H9 (cell line): ENCODE measurements around the gene CACFD1. TPM values are rescaled to one million over a fixed set of nuclear protein-coding genes. Genes with fewer than 3 reads are reported as not detected.

ENCODE experiments used
- DNase-seq: peaks from one replicate; pipeline ENCODE4 v3.0.0-alpha.2; 2017
- H2AFZ ChIP-seq: one replicate; pipeline ENCODE4 v1.6.1; 2013; ENCODE audit warnings: mild to moderate bottlenecking, low read length, control low read depth, moderate library complexity
- H2AK5ac ChIP-seq: 2 replicates; pipeline ENCODE4 v1.6.1; 2013; ENCODE audit warnings: low read length, control low read depth, mixed read lengths; ENCODE audit not compliant: insufficient read length
- H2BK120ac ChIP-seq: one replicate; pipeline ENCODE4 v1.6.1; 2013; ENCODE audit warnings: low read depth, mild to moderate bottlenecking, low read length, control low read depth, inconsistent platforms; ENCODE audit not compliant: poor library complexity, severe bottlenecking
- H2BK12ac ChIP-seq: 2 replicates; pipeline ENCODE4 v1.6.1; 2013; ENCODE audit warnings: low read length, control low read depth, mixed read lengths, low read depth; ENCODE audit not compliant: insufficient read length
- H2BK15ac ChIP-seq: 2 replicates; pipeline ENCODE4 v1.6.1; 2013; ENCODE audit warnings: low read depth, low read length, control low read depth
- H2BK20ac ChIP-seq: one replicate; pipeline ENCODE4 v1.6.1; 2013; ENCODE audit warnings: low read depth, mild to moderate bottlenecking, low read length, control low read depth, inconsistent platforms; ENCODE audit not compliant: poor library complexity, severe bottlenecking
- H2BK5ac ChIP-seq: 2 replicates; pipeline ENCODE4 v1.6.1; 2013; ENCODE audit warnings: low read length, control low read depth, mixed read lengths; ENCODE audit not compliant: insufficient read length
- H3K14ac ChIP-seq: 2 replicates; pipeline ENCODE4 v1.6.1; 2013; ENCODE audit warnings: low read length, control low read depth; ENCODE audit not compliant: insufficient read depth
- H3K18ac ChIP-seq: 2 replicates; pipeline ENCODE4 v1.6.1; 2013; ENCODE audit warnings: low read depth, mild to moderate bottlenecking, mixed read lengths, low read length, control low read depth; ENCODE audit not compliant: insufficient read length
- H3K23ac ChIP-seq: 2 replicates; pipeline ENCODE4 v1.6.1; 2013; ENCODE audit warnings: low read length, control low read depth, mixed read lengths, low read depth; ENCODE audit not compliant: insufficient read length
- H3K23me2 ChIP-seq: 2 replicates; pipeline ENCODE4 v1.6.1; 2013; ENCODE audit warnings: low read depth, mild to moderate bottlenecking, mixed read lengths, low read length, control low read depth; ENCODE audit not compliant: insufficient read length, poor library complexity, severe bottlenecking
- H3K27ac ChIP-seq: 2 replicates; pipeline ENCODE4 v1.5.1; 2013; ENCODE audit warnings: low read length, control low read depth, mixed read lengths, low read depth; ENCODE audit not compliant: insufficient read length
- H3K27me3 ChIP-seq: 2 replicates; pipeline ENCODE4 v1.6.1; 2013; ENCODE audit warnings: low read length, control low read depth, inconsistent platforms; ENCODE audit not compliant: insufficient read depth
- H3K4ac ChIP-seq: 2 replicates; pipeline ENCODE4 v1.6.1; 2013; ENCODE audit warnings: low read depth, mild to moderate bottlenecking, control low read depth, inconsistent platforms, low read length, moderate library complexity
- H3K4me1 ChIP-seq: 2 replicates; pipeline ENCODE4 v1.6.1; 2013; ENCODE audit warnings: low read length, control low read depth, inconsistent platforms; ENCODE audit not compliant: insufficient read depth
- H3K4me2 ChIP-seq: 2 replicates; pipeline ENCODE4 v1.6.1; 2013; ENCODE audit warnings: low read length, control low read depth, mixed read lengths; ENCODE audit not compliant: insufficient read length, insufficient read depth
- H3K56ac ChIP-seq: 2 replicates; pipeline ENCODE4 v1.6.1; 2013; ENCODE audit warnings: low read depth, mild to moderate bottlenecking, mixed read lengths, low read length, control low read depth; ENCODE audit not compliant: insufficient read length
- H3K79me1 ChIP-seq: 2 replicates; pipeline ENCODE4 v1.6.1; 2013; ENCODE audit warnings: low read depth, mild to moderate bottlenecking, moderate library complexity, low read length, control low read depth, inconsistent platforms; ENCODE audit not compliant: insufficient read depth, poor library complexity, severe bottlenecking
- H3K79me2 ChIP-seq: 2 replicates; pipeline ENCODE4 v1.6.1; 2013; ENCODE audit warnings: low read length, control low read depth, inconsistent platforms; ENCODE audit not compliant: insufficient read depth
- H3K9ac ChIP-seq: 2 replicates; pipeline ENCODE4 v1.6.1; 2013; ENCODE audit warnings: low read length, control low read depth, mixed read lengths; ENCODE audit not compliant: insufficient read length; ENCODE audit errors: extremely low read depth
- H3K9me3 ChIP-seq: one replicate; pipeline ENCODE4 v1.6.1; 2013; ENCODE audit warnings: low read depth, low read length, inconsistent platforms; ENCODE audit not compliant: control insufficient read depth
- H3T11ph ChIP-seq: one replicate; pipeline ENCODE4 v1.6.1; 2013; ENCODE audit warnings: mild to moderate bottlenecking, low read length, control low read depth, inconsistent platforms
- H4K20me1 ChIP-seq: one replicate; pipeline ENCODE4 v1.6.1; 2013; ENCODE audit not compliant: control insufficient read depth, insufficient read length, insufficient read depth
- H4K5ac ChIP-seq: 2 replicates; pipeline ENCODE4 v1.6.1; 2013; ENCODE audit warnings: low read depth, mild to moderate bottlenecking, mixed read lengths, low read length, control low read depth; ENCODE audit not compliant: insufficient read length
- H4K8ac ChIP-seq: replicated peaks from 2 replicates; pipeline ENCODE4 v1.6.1; 2013; ENCODE audit warnings: low read length, control low read depth, mixed read lengths, low read depth; ENCODE audit not compliant: insufficient read length
- H4K91ac ChIP-seq: 2 replicates; pipeline ENCODE4 v1.6.1; 2013; ENCODE audit warnings: low read depth, mild to moderate bottlenecking, moderate library complexity, mixed read lengths, low read length, control low read depth; ENCODE audit not compliant: insufficient read length
- H3K27ac Mint-ChIP-seq, 3 experiments: 2 replicates in 2 of 3; 3 replicates in 1 of 3; pipeline ENCODE4 v1.8.0; 2020 to 2021; ENCODE audit warnings: mixed read lengths in 3 of 3, mild to moderate bottlenecking in 1 of 3, moderate library complexity in 1 of 3
- H3K27me3 Mint-ChIP-seq: 2 replicates; pipeline ENCODE4 v1.8.0; 2021; ENCODE audit warnings: low read depth, mild to moderate bottlenecking, moderate library complexity, mixed read lengths
- H3K36me3 Mint-ChIP-seq, 3 experiments: 2 replicates in 2 of 3; 3 replicates in 1 of 3; pipeline ENCODE4 v1.8.0; 2020 to 2021; ENCODE audit warnings: low read depth in 3 of 3, mixed read lengths in 3 of 3; ENCODE audit not compliant: insufficient read depth in 1 of 3
- H3K4me1 Mint-ChIP-seq, 2 experiments: 2 replicates each; pipeline ENCODE4 v1.8.0; 2020; ENCODE audit warnings: mixed read lengths in 2 of 2
- H3K4me3 Mint-ChIP-seq, 2 experiments: 2 replicates in 1 of 2; 3 replicates in 1 of 2; pipeline ENCODE4 v1.8.0; 2020 to 2021; ENCODE audit warnings: mild to moderate bottlenecking in 2 of 2, mixed read lengths in 2 of 2, moderate library complexity in 1 of 2
- H3K9me3 Mint-ChIP-seq, 2 experiments: 2 replicates in 1 of 2; 3 replicates in 1 of 2; pipeline ENCODE4 v1.8.0; 2020; ENCODE audit warnings: mild to moderate bottlenecking in 2 of 2, mixed read lengths in 2 of 2, moderate library complexity in 1 of 2
- WGBS: extraction: QIAGEN DNeasy Blood & Tissue Kit; methylation state at CpG from one replicate; pipeline ENCODE4 v1.1.7; 2013; ENCODE audit warnings: missing lambda C conversion rate, low lambda C conversion rate, mixed read lengths; ENCODE audit not compliant: insufficient read length; ENCODE audit errors: extremely low coverage; 5-methylcytosine and 5-hydroxymethylcytosine counted together
- total RNA-seq: library from RNA; stranded (reverse); gene quantifications from 2 replicates; pipeline ENCODE4 v1.2.1, GENCODE V29; 2021
- TF ChIP-seq, protein P1 (sequence below): fragments of 200-600 bp; sonication (generic); conservative IDR thresholded peaks from 3 replicates; pipeline ENCODE4 v1.8.0; 2021; ENCODE audit warnings: antibody characterized with exemption, mild to moderate bottlenecking

Gene CACFD1
- total RNA-seq, 1 experiment from 2014 or later, result 20.0 TPM

DNA sequence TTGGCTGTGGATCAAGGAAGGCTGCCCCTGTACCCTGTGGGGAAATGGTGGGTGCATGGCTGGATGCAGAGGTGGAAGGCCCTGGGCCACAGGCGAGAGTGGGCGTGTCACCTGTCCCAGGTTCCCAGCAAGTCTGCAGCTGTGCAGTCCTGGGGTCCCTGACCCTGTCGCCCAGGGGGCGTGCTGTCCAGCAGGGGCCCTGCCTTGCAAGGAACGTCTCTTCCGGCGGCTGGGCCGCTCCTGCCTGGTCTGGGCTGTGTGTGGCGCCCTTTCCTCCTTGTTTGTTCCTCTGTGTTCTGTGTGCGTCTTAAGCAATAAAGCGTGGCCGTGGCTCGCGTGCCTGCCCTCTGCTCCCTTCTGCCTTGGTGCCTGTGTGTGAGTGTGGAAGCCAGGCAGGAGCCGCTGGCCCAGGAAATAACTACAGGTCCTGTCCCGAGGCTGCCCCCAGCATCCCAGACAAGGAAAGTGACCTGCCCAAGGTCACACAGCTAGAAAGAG, 10.7 kb downstream of the CACFD1 start:
- Histone ChIP-seq H3K18ac (no peak overlapping the region), H3K27ac (no peak overlapping the region), H3K23ac (no peak overlapping the region), H4K20me1 (no peaks in the 10 kb centered on the region), H4K5ac (no peak overlapping the region), H2BK120ac (no peak overlapping the region), H3K4ac (no peak overlapping the region), H2BK20ac (no peak overlapping the region), H3K9me3 (no peaks in the 10 kb centered on the region), H3K23me2 (no peaks in the 10 kb centered on the region), H3K79me2 (no peaks in the 10 kb centered on the region), H2AK5ac (no peak overlapping the region), H2AFZ (no peak overlapping the region), H3K27me3 (no peaks in the 10 kb centered on the region), H3K56ac (no peak overlapping the region), H3K14ac (no peak overlapping the region; the same call in 1 of the 2 replicates), H4K8ac (no peak overlapping the region), H4K91ac (no peak overlapping the region), H2BK12ac (no peak overlapping the region), H3K4me1 (no peaks in the 10 kb centered on the region), H3K4me2 (no peak overlapping the region), H2BK15ac (no peak overlapping the region), H3T11ph (no peak overlapping the region), H3K9ac (no peak overlapping the region), H2BK5ac (no peak overlapping the region), H3K79me1 (no peaks in the 10 kb centered on the region)
- Mint-ChIP-seq H3K36me3 (peaks cover 5 to 13% (median 6%) of the 10 kb centered on the region in 3 experiments; a peak in 6 of 7 replicates), H3K27ac (peak overlapping the region; percentile 87 to 98 (median 92); a peak in 5 of 7 replicates), H3K4me3 (no peak overlapping the region; a peak in 1 of 5 replicates), H3K9me3 (no peaks in the 10 kb centered on the region), H3K4me1 (no peaks in the 10 kb centered on the region), H3K27me3 (no peaks in the 10 kb centered on the region)
- WGBS, result no CpG with 5 or more reads among the region's 16 CpGs
- DNase-seq, result peak; percentile 79
- TF ChIP-seq, protein P1, sequence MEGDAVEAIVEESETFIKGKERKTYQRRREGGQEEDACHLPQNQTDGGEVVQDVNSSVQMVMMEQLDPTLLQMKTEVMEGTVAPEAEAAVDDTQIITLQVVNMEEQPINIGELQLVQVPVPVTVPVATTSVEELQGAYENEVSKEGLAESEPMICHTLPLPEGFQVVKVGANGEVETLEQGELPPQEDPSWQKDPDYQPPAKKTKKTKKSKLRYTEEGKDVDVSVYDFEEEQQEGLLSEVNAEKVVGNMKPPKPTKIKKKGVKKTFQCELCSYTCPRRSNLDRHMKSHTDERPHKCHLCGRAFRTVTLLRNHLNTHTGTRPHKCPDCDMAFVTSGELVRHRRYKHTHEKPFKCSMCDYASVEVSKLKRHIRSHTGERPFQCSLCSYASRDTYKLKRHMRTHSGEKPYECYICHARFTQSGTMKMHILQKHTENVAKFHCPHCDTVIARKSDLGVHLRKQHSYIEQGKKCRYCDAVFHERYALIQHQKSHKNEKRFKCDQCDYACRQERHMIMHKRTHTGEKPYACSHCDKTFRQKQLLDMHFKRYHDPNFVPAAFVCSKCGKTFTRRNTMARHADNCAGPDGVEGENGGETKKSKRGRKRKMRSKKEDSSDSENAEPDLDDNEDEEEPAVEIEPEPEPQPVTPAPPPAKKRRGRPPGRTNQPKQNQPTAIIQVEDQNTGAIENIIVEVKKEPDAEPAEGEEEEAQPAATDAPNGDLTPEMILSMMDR, result no peak; the same call in 2 of the 3 replicates
